ENCODE data around the gene DHRSX. TPM values are rescaled to one million over a fixed set of nuclear protein-coding genes. Genes with fewer than 3 reads are reported as not detected.
"Not testable (repeated sequence)": the region's sequence is repeated elsewhere in the genome, so short reads cannot be mapped to it uniquely, and the experiment has no call there.

Gene DHRSX
- total and polyA plus RNA-seq, 9 donors = 12.2 to 25.9 (median 20.4) TPM

- intact Hi-C loops (cut with DNase I) = no loop called here
- H3K27me3 ChIP-seq = no peaks in the 10 kb centered on the region
- no peak overlapping the region for H3K27ac ChIP-seq
- no peaks in the 10 kb centered on the region for H3K4me1 ChIP-seq (ENCODE audit: insufficient read depth)
- no peak for TF ChIP-seq POLR2A (IDR thresholded peaks at IDR 0.05)
- no peak for TF ChIP-seq CTCF (IDR thresholded peaks at IDR 0.05)
- no peak for TF ChIP-seq EP300 (IDR thresholded peaks at IDR 0.05)
- WGBS, 3 donors = 88 to 94% (median 88%) methylated on average over 3 of the region's 3 CpGs
- DNase-seq = no peak
- no peak overlapping the region for H3K4me3 ChIP-seq
- H3K36me3 ChIP-seq = no peaks in the 10 kb centered on the region
- H3K9me3 ChIP-seq = no peaks in the 10 kb centered on the region
Observed at GRCh38 chrX:2284133-2284532, 216.6 kb downstream of the DHRSX start.

DNA sequence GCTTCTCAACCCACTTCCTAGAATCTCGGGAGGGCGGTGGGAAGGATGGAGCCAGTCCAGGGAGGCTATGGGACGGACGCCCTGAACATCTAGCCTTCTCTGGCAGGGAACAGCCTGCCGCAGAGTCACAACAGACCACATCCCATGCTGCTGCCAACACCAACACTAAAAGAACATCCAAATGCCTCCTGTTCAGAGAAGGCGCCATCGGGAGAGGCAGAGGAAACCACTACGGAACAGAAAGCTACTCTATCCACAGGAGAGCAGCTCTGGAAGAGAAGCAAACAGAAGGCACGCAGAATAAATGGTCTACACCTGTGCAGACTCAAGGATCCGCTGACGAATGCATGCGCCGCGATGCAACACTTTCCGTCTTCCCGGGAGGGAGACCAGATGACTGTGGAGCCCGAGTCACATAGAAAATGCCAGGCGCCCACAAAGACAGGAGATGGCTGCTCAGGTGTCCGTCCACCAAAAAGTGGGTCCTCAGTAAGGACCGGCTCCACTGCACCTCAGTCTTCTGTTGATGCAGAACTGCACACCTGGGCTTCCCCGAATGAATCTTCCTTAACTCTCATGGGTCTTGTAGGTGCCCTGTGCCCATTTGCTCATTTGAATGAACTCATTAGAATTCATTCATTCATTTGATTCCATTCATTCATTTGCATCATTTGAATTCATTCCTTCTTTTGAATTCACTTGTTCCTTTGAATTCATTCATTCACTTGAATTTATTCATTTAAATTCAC lies 217.5 kb downstream of the DHRSX start:
- no peaks in the 10 kb centered on the region for H3K27me3 ChIP-seq
- no peaks in the 10 kb centered on the region for H3K9me3 ChIP-seq
- 88 to 90% (median 89%) methylated on average over 21 of the region's 21 CpGs for WGBS, 3 donors
- intact Hi-C loops (cut with DNase I) = no loop called here
- no peak overlapping the region for H3K27ac ChIP-seq
- no peaks in the 10 kb centered on the region for H3K4me1 ChIP-seq (ENCODE audit: insufficient read depth)
- TF ChIP-seq POLR2A (IDR thresholded peaks at IDR 0.05) (no peak), CTCF (IDR thresholded peaks at IDR 0.05) (no peak), EP300 (IDR thresholded peaks at IDR 0.05) (no peak)
- H3K4me3 ChIP-seq = no peak overlapping the region
- H3K36me3 ChIP-seq = no peaks in the 10 kb centered on the region
- DNase-seq = no peak

- no peak for DNase-seq
- H3K27me3 ChIP-seq = no peaks in the 10 kb centered on the region
- 86 to 90% (median 89%) methylated on average over 4 to 5 of the region's 5 CpGs for WGBS, 3 donors
- H3K36me3 ChIP-seq = no peaks in the 10 kb centered on the region
- H3K9me3 ChIP-seq = no peaks in the 10 kb centered on the region
- no peak overlapping the region for H3K4me3 ChIP-seq
- intact Hi-C loops (cut with DNase I) = no loop called here
- no peaks in the 10 kb centered on the region for H3K4me1 ChIP-seq (ENCODE audit: insufficient read depth)
- TF ChIP-seq EP300 (IDR thresholded peaks at IDR 0.05) (no peak), POLR2A (IDR thresholded peaks at IDR 0.05) (no peak), CTCF (IDR thresholded peaks at IDR 0.05) (no peak)
- no peak overlapping the region for H3K27ac ChIP-seq
Observed at GRCh38 chrX:2282490-2283090, 218.2 kb downstream of the DHRSX start.

DNA sequence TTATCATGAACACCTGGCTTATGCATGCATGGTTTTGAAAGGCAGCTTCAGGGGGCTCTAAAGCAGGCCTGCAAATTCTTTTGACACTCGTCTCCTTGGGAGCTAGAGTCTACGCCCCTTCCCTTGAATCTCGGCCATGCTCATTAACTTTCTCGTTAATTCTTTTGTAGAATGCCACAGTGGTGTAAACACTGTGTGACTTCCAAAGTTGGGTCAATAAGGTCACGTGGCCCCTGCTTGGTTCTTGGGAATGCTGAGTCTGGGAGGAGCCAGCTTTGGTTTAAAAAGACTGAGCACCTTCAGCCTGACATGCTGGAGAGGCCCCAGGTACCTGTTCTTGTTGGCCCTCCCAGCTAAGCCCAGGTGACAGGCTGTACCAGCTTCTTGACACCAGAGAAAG lies 228.4 kb downstream of the DHRSX start:
- no peaks in the 10 kb centered on the region for H3K9me3 ChIP-seq
- H3K27me3 ChIP-seq = no peaks in the 10 kb centered on the region
- no peak for TF ChIP-seq EP300 (IDR thresholded peaks at IDR 0.05)
- no peak for TF ChIP-seq POLR2A (IDR thresholded peaks at IDR 0.05)
- no peak for TF ChIP-seq CTCF (IDR thresholded peaks at IDR 0.05)
- H3K36me3 ChIP-seq = no peaks in the 10 kb centered on the region
- intact Hi-C loops (cut with DNase I) = no loop called here
- no peak overlapping the region for H3K27ac ChIP-seq
- WGBS, 3 donors = 49 to 59% (median 55%) methylated on average over 5 of the region's 5 CpGs
- H3K4me3 ChIP-seq = no peak overlapping the region
- DNase-seq = no peak
- H3K4me1 ChIP-seq (ENCODE audit: insufficient read depth) = no peaks in the 10 kb centered on the region

- H3K27ac ChIP-seq; H3K4me3 ChIP-seq; H3K36me3 ChIP-seq; intact Hi-C loops (cut with DNase I); DNase-seq; H3K27me3 ChIP-seq; H3K9me3 ChIP-seq; H3K4me1 ChIP-seq (ENCODE audit: insufficient read depth): not testable (repeated sequence)
- 91 to 95% (median 94%) methylated on average over 10 of the region's 10 CpGs for whole genome bisulfite sequencing, 3 donors
Observed at GRCh38 chrX:2271595-2271994, 229.2 kb downstream of the DHRSX start.

DNA sequence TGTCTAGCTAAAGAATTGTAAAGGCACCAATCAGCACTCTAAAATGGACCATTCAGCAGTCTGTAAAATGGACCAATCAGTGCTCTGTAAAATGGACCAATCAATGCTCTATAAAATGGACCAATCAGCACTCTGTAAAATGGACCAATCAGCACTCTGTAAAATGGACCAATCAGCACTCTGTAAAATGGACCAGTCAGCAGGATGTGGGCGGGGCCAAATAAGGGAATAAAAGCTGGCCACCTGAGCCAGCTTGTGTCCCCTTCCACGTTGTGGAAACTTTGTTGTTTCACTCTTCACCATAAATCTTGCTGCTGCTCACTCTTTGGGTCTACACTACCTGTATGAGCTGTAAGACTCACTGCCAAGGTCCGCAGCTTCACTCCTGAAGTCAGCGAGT lies 230.0 kb downstream of the DHRSX start:
- H3K27me3 ChIP-seq; H3K36me3 ChIP-seq; H3K27ac ChIP-seq; H3K9me3 ChIP-seq; intact Hi-C loops (cut with DNase I); DNase-seq; H3K4me1 ChIP-seq (ENCODE audit: insufficient read depth); H3K4me3 ChIP-seq: not testable (repeated sequence)
- WGBS, 3 donors = 84 to 94% (median 94%) methylated on average over 4 of the region's 4 CpGs
